ENCODE results near the gene PSMD6.

GRCh38 chr3:64072126-64072525 is 48.8 kb upstream of the PSMD6 start:
- TF ChIP-seq FOXP2 (optimal IDR thresholded peaks at IDR 0.05; ENCODE audit: borderline replicate concordance, extremely low read depth, extremely low read length, insufficient read depth) (no peak), SIN3A (IDR thresholded peaks at IDR 0.05; ENCODE audit: borderline replicate concordance, insufficient read depth, low read length) (no peak)

All from PFSK-1 (cell line).